Heart right ventricle (tissue), 16 donors: Measurements from ENCODE around the gene FXYD4. TPM values are rescaled to one million over a fixed set of nuclear protein-coding genes. Genes with fewer than 3 reads are reported as not detected.

Experiments
- ATAC-seq, 8 donors: fragments of 200-7000 bp; cut with Tn5 transposase; one replicate each; pipeline ENCODE4 v1.9.1; 2020; ENCODE audit warnings: mild to moderate bottlenecking in 8 of 8, moderate library complexity in 8 of 8, moderate number of reproducible peaks in 1 of 8
- DNase-seq, 2 donors: peaks; one replicate each; pipeline ENCODE4 v3.0.0-alpha.2; 2020
- H3K27ac ChIP-seq, 10 donors: fragments of 200-600 bp; sonication (generic) in 2 of 10; one replicate each; pipeline versions ENCODE4 v1.5.0 to v1.8.0; 2020 to 2022; ENCODE audit warnings: mild to moderate bottlenecking in 3 of 10
- H3K27me3 ChIP-seq, 7 donors: fragments of 200-600 bp; one replicate each; pipeline ENCODE4 v1.8.0; 2021 to 2022; ENCODE audit warnings: mild to moderate bottlenecking in 2 of 7
- H3K36me3 ChIP-seq, 9 donors: fragments of 200-600 bp; sonication (generic) in 1 of 9; one replicate each; pipeline versions ENCODE4 v1.5.0 to v1.8.0; 2020 to 2022; ENCODE audit warnings: mild to moderate bottlenecking in 2 of 9
- H3K4me1 ChIP-seq, 9 donors: fragments of 200-600 bp; sonication (generic) in 1 of 9; one replicate each; pipeline versions ENCODE4 v1.5.0 to v1.8.0; 2020 to 2022; ENCODE audit warnings: mild to moderate bottlenecking in 4 of 9
- H3K4me3 ChIP-seq, 10 donors: fragments of 200-600 bp; sonication (generic) in 2 of 10; one replicate each; pipeline versions ENCODE4 v1.5.0 to v1.8.0; 2020 to 2022; ENCODE audit warnings: mild to moderate bottlenecking in 7 of 10, moderate library complexity in 2 of 10
- H3K9me3 ChIP-seq, 11 donors: fragments of 200-600 bp in 10 of 11; sonication (generic) in 2 of 11; one replicate each; pipeline versions ENCODE4 v1.5.0 to v1.8.0; 2013 to 2022; ENCODE audit warnings: mild to moderate bottlenecking in 2 of 11, control low read depth in 1 of 11, moderate library complexity in 1 of 11
- WGBS, 2 donors: extraction: QIAGEN DNeasy Blood & Tissue Kit; methylation state at CpG; one replicate each; pipeline ENCODE4 v1.1.7; 2013; ENCODE audit warnings: inconsistent platforms in 1 of 2; 5-methylcytosine and 5-hydroxymethylcytosine counted together
- intact Hi-C, 10 donors: fragments of 100-400 bp; cut with DNase I; formaldehyde crosslinking; loops; one replicate each; pipeline versions ENCODE4 v1.11.1 to v1.14.2; 2022
- long read RNA-seq, 3 donors: library from polyadenylated mRNA; unstranded; transcript quantifications; one replicate each; pipeline ENCODE4 v2.0.0, GENCODE V29; 2020 to 2021
- polyA plus RNA-seq, 2 donors: library from polyadenylated mRNA; stranded (reverse); fragments of 200-250 nt; gene quantifications; one replicate each; pipeline ENCODE4 v1.2.3, GENCODE V29; 2013
- total RNA-seq, 10 donors: library from RNA; stranded (reverse); fragmentation: NEBNext Ultra II Directional in 3 of 10; extraction: Animal tissue kit (Norgen Biotek cat#: 25700) in 3 of 10; gene quantifications; one replicate each; pipeline versions ENCODE4 v1.2.1 to v1.2.4, GENCODE V29; 2021 to 2023
- TF ChIP-seq, protein P1 (sequence below), 9 donors: fragments of 200-600 bp; sonication (generic) in 2 of 9; IDR thresholded peaks; one replicate each; pipeline versions ENCODE4 v1.5.0 to v1.8.0; 2021 to 2022; ENCODE audit warnings: antibody characterized with exemption in 9 of 9, mild to moderate bottlenecking in 5 of 9, moderate library complexity in 1 of 9
- donor health status: Arrhythmogenic right ventricular cardiomyopathy.
- donor health status: ischemic (EF 13 %, LVEDD 7.1; RV severe dilation, severe dysfunction).
- donor health status: healthy with polysubstance abuse.
- donor health status: DM: no; HTN: yes; CAD: no.
- donor health status: DM: no; HTN: no; CAD: no.
- donor health status: ischemic (EF 25% LVEDD 6.9; RV normal size, moderate dysfunction).
- donor health status: ischemic (EF 25% LVEDD 5.7; RV mildly dilated, moderate dysfunction).
- donor health status: healthy.
- donor health status: DM: yes; HTN: yes; CAD: no.
- donor health status: Ischemic cardiomyopathy.
- donor health status: ischemic (EF 35%, LVEDD 5.7; RV mildly dilated, moderate dysfunction).
- donor health status: nonischemic (EF 11% LVEDD 7.7; RV severe dilation, severe dysfunction).
- donor health status: DM: yes; HTN: yes; CAD: no.
- donor health status: PGD.
- donor health status: ischemic (EF 29% LVEDD 5.4; RV normal size, mild dysfunction).
- donor health status: nonischemic (EF 23%, LVEDD 6.1; RV moderate dilation, normal function).

FXYD4 gene, protein sequence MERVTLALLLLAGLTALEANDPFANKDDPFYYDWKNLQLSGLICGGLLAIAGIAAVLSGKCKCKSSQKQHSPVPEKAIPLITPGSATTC
- total RNA-seq = 1 to 10 TPM in 1 of 10 donors, under 1 TPM in 1, not detected in 8; 0.42 to 1.5 TPM
- not detected for polyA plus RNA-seq
- long read RNA-seq, donor 1 = 0 reads
- long read RNA-seq, donor 2 = 0 reads
- long read RNA-seq, donor 3 = 0 reads

DNA sequence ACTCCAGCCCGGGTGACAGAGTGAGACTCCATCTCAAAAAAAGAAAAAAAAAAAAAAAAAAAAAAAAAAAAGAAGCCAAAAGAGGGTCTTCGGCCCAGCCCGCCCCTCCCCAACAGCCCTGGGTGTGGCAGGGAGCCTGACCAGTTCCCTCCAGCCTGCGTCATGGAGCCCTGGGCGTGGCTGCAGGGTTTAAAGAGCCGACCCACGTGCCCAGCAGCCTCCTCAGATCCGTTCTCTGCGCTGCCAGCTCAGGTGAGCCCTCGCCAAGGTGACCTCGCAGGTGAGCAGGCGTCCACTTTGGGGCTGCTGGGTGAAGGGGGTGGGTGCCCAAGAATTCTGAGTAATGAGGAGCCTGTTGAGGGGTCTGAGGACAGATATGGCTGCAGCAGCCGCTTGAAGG, at the start of gene FXYD4:
Gene FXYD4, plus strand, starts transcription at position 219 of the 400 bp plus-strand sequence. CDS start 2,111 bp downstream, outside the sequence.
- ATAC-seq (no peak), DNase-seq (no peak)
- Histone ChIP-seq H3K4me1 (peaks cover 0 to 16% (median 8%) of the 10 kb centered on the region in 9 donors), H3K27ac (no peak within 1 kb of the TSS), H3K27me3 (no peaks in the 10 kb centered on the region), H3K9me3 (no peaks in the 10 kb centered on the region), H3K4me3 (no peak within 1 kb of the TSS), H3K36me3 (no peaks in the 10 kb centered on the region)
- intact Hi-C loops = no loop called here
- TF ChIP-seq, protein P1, sequence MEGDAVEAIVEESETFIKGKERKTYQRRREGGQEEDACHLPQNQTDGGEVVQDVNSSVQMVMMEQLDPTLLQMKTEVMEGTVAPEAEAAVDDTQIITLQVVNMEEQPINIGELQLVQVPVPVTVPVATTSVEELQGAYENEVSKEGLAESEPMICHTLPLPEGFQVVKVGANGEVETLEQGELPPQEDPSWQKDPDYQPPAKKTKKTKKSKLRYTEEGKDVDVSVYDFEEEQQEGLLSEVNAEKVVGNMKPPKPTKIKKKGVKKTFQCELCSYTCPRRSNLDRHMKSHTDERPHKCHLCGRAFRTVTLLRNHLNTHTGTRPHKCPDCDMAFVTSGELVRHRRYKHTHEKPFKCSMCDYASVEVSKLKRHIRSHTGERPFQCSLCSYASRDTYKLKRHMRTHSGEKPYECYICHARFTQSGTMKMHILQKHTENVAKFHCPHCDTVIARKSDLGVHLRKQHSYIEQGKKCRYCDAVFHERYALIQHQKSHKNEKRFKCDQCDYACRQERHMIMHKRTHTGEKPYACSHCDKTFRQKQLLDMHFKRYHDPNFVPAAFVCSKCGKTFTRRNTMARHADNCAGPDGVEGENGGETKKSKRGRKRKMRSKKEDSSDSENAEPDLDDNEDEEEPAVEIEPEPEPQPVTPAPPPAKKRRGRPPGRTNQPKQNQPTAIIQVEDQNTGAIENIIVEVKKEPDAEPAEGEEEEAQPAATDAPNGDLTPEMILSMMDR (IDR thresholded peaks at IDR 0.05) = no peak
- WGBS, 2 donors = 83 to 93% methylated on average over 13 of the region's 13 CpGs

DNA sequence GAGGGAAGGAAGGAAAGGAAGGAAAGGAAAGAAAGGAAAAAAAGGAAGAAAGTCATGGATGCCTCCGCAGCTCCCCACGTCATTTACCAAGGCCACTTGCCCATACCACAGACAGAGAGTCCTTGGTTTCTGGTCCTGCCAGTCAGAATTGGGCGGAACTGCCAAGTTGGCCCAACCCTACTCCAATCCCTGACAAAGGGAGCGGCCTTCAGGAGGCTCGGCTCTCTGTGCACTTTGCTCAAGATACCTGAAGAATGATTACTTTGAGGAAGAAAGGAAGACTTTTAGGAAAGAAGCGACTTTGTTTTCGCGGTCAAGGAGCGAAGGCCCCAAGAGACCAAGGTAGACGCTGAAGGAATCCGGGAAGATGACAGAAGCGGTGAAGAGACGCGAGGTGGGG, 49.1 kb upstream of the FXYD4 start:
- intact Hi-C loops = no loop called here
- no peak for ATAC-seq
- WGBS, 2 donors = 36 to 37% methylated on average over 14 of the region's 14 CpGs

DNA sequence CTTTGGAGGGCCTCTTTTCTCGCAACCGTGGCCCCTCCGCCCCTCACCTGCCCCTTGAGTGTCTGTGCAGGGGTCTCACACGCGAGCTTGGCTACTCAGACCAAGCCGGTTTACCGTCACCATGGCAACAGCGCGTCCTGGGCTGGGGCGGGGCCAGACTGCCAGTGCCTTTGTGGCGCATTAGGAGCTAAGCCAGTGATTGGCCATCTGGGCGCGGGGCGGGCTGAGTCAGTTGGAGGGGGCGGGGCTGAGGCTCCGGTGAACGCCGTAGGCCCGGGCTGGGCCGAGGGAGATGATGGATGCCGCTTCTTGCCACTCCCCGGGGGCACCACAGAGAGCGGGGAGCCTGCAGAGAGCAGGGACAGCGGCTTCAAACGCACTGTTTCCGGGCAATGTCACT, 48.7 kb upstream of the FXYD4 start:
- Histone ChIP-seq H3K4me3 (peak overlapping the region in 9 of 10 donors; percentile 4 to 42 (median 26)), H3K4me1 (peaks cover 3 to 11% (median 7%) of the 10 kb centered on the region in 9 donors), H3K9me3 (no peaks in the 10 kb centered on the region), H3K36me3 (no peaks in the 10 kb centered on the region), H3K27me3 (peaks cover 0 to 30% (median 8%) of the 10 kb centered on the region in 7 donors), H3K27ac (no peak overlapping the region)
- ATAC-seq = peak; percentile 93 to 98 (median 96)
- intact Hi-C loops = no loop called here
- DNase-seq = peak; percentile 88 to 89
- WGBS, 2 donors = 1 to 3% methylated on average over 24 to 26 of the region's 26 CpGs
- TF ChIP-seq, protein P1 (IDR thresholded peaks at IDR 0.05) = no peak

More for the DNA sequence above, 49.1 kb upstream of the FXYD4 start:
- DNase-seq = no peak
- peaks cover 3 to 11% (median 7%) of the 10 kb centered on the region in 9 donors for H3K4me1 ChIP-seq
- H3K4me3 ChIP-seq = peak overlapping the region in 8 of 10 donors; percentile 21 to 42 (median 32)
- no peaks in the 10 kb centered on the region for H3K36me3 ChIP-seq
- H3K27me3 ChIP-seq = peaks cover 0 to 30% (median 8%) of the 10 kb centered on the region in 7 donors
- TF ChIP-seq, protein P1 (IDR thresholded peaks at IDR 0.05) = no peak
- no peak overlapping the region for H3K27ac ChIP-seq
- no peaks in the 10 kb centered on the region for H3K9me3 ChIP-seq

DNA sequence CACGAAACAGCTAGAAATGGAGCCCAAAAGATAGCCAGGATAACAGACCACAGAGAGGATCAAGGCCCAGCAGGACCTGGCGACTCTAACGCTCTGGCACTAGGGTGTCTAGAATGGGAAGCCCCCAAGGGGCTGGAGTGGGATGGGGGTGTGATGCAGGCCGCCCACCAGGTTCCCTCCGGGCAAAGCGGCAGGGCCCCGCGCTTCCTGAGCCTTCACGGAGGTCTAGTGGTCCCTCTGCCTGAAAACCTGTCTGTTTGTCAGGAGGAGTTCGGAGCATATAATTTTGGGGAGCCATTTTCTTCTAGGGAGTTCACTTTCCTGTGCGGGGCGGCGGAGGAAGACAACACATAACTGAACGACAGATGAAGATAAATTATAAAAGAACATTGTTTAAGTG, 48.2 kb upstream of the FXYD4 start:
- no peaks in the 10 kb centered on the region for H3K36me3 ChIP-seq
- H3K4me1 ChIP-seq = peaks cover 3 to 11% (median 7%) of the 10 kb centered on the region in 9 donors
- H3K4me3 ChIP-seq = peak overlapping the region in 9 of 10 donors; percentile 4 to 42 (median 26)
- no peak for ATAC-seq
- intact Hi-C loops = no loop called here
- TF ChIP-seq, protein P1 (IDR thresholded peaks at IDR 0.05) = no peak
- H3K9me3 ChIP-seq = no peaks in the 10 kb centered on the region
- 59 to 61% methylated on average over 14 of the region's 14 CpGs for WGBS, 2 donors
- peaks cover 0 to 30% (median 8%) of the 10 kb centered on the region in 7 donors for H3K27me3 ChIP-seq
- H3K27ac ChIP-seq = no peak overlapping the region
- DNase-seq = no peak
